Thyroid gland (tissue), 4 donors: ENCODE measurements around the gene SNAP29. TPM values are rescaled to one million over a fixed set of nuclear protein-coding genes. Genes with fewer than 3 reads are reported as not detected.

Source experiments
- DNase-seq, 2 donors: peaks; one replicate each; pipeline ENCODE4 v3.0.0-alpha.2; 2019
- H3K27ac ChIP-seq, 3 donors: fragments of 200-600 bp; sonication (generic); 1 replicate in 2 of 3; 2 replicates in 1 of 3; pipeline ENCODE4 v1.5.1; 2016 to 2019; ENCODE audit warnings: mild to moderate bottlenecking in 1 of 3, moderate library complexity in 1 of 3
- H3K27me3 ChIP-seq: fragments of 200-600 bp; sonication (generic); one replicate; pipeline ENCODE4 v1.5.1; 2019
- H3K36me3 ChIP-seq, 2 donors: fragments of 200-600 bp; sonication (generic); one replicate each; pipeline ENCODE4 v1.5.1; 2016 to 2019
- H3K4me1 ChIP-seq, 2 donors: fragments of 200-600 bp; sonication (generic); one replicate each; pipeline ENCODE4 v1.5.1; 2017 to 2019
- H3K4me3 ChIP-seq, 3 donors: fragments of 200-600 bp; sonication (generic); replicated peaks in 1 of 3; 1 replicate in 2 of 3; 2 replicates in 1 of 3; pipeline ENCODE4 v1.5.1; 2016; ENCODE audit warnings: mild to moderate bottlenecking in 1 of 3
- H3K9me3 ChIP-seq: fragments of 200-600 bp; sonication (generic); one replicate; pipeline ENCODE4 v1.5.1; 2017
- CTCF ChIP-seq, 6 experiments: fragments of 200-600 bp in 3 of 6; fragments of 450-650 bp in 3 of 6; sonication (generic) in 3 of 6; IDR thresholded peaks; one replicate each; pipeline ENCODE4 v1.5.1; 2016 to 2019; ENCODE audit warnings: antibody characterized with exemption in 6 of 6, mild to moderate bottlenecking in 2 of 6, inconsistent platforms in 1 of 6, moderate library complexity in 1 of 6
- POLR2A ChIP-seq, 2 donors: fragments of 450-650 bp; IDR thresholded peaks; one replicate each; pipeline ENCODE4 v1.6.1; 2017; ENCODE audit warnings: antibody characterized with exemption in 2 of 2, mild to moderate bottlenecking in 2 of 2, moderate library complexity in 1 of 2
- WGBS, 2 donors: methylation state at CpG; one replicate each; pipeline ENCODE4 v1.1.5; 2017; 5-methylcytosine and 5-hydroxymethylcytosine counted together
- intact Hi-C: fragments of 100-400 bp; cut with DNase I; formaldehyde crosslinking; loops from one replicate; pipeline ENCODE4 v1.15.1; 2023
- total RNA-seq, 4 donors: library from RNA; depleted of rRNA; stranded (reverse); fragments of >200 nt; gene quantifications; one replicate each; pipeline ENCODE4 v1.2.3, GENCODE V29; 2016

SNAP29 gene
- total RNA-seq, 4 donors from 2014 or later = 17.1 to 21.1 (median 17.6) TPM

GRCh38 chr22:20918663-20919218, 59.9 kb downstream of the SNAP29 start:
- H3K9me3 ChIP-seq = no peaks in the 10 kb centered on the region
- TF ChIP-seq POLR2A (IDR thresholded peaks at IDR 0.05) (no peak), CTCF (IDR thresholded peaks at IDR 0.05) (no peak)
- peak overlapping the region in 2 of 3 donors; percentile 81 to 99 for H3K4me3 ChIP-seq
- no peaks in the 10 kb centered on the region for H3K27me3 ChIP-seq
- DNase-seq = no peak
- H3K36me3 ChIP-seq = no peaks in the 10 kb centered on the region
- intact Hi-C loops = no loop called here
- peak overlapping the region in 1 of 3 donors; percentile 92 for H3K27ac ChIP-seq
- WGBS, 2 donors = 2 to 4% methylated on average over 14 to 19 of the region's 19 CpGs
- H3K4me1 ChIP-seq = peaks cover 27 to 29% of the 10 kb centered on the region in 2 donors

GRCh38 chr22:20919718-20920117, 60.9 kb downstream of the SNAP29 start:
- TF ChIP-seq CTCF (IDR thresholded peaks at IDR 0.05) (no peak), POLR2A (IDR thresholded peaks at IDR 0.05) (no peak)
- Histone ChIP-seq H3K4me1 (peaks cover 27 to 29% of the 10 kb centered on the region in 2 donors), H3K9me3 (no peaks in the 10 kb centered on the region), H3K27me3 (no peaks in the 10 kb centered on the region), H3K27ac (no peak overlapping the region), H3K36me3 (no peaks in the 10 kb centered on the region), H3K4me3 (peak overlapping the region in 2 of 3 donors; percentile 21 to 81)
- no peak for DNase-seq
- 12 to 16% methylated on average over 4 of the region's 4 CpGs for WGBS, 2 donors
- intact Hi-C loops = no loop called here

- no peaks in the 10 kb centered on the region for H3K9me3 ChIP-seq
- TF ChIP-seq CTCF (IDR thresholded peaks at IDR 0.05) (no peak), POLR2A (IDR thresholded peaks at IDR 0.05) (no peak)
- H3K27ac ChIP-seq = no peak overlapping the region
- DNase-seq = no peak
- intact Hi-C loops = no loop called here
- WGBS, 2 donors = 48 to 50% methylated on average over 3 of the region's 3 CpGs
- H3K27me3 ChIP-seq = no peaks in the 10 kb centered on the region
- H3K4me3 ChIP-seq = no peak overlapping the region
- peaks cover 35 to 37% of the 10 kb centered on the region in 2 donors for H3K4me1 ChIP-seq
- H3K36me3 ChIP-seq = no peaks in the 10 kb centered on the region
These were observed 62.0 kb downstream of the SNAP29 start for GRCh38 chr22:20920881-20921203.

GRCh38 chr22:20922141-20922751, 63.4 kb downstream of the SNAP29 start:
- no peak overlapping the region for H3K4me3 ChIP-seq
- TF ChIP-seq CTCF (IDR thresholded peaks at IDR 0.05) (no peak), POLR2A (IDR thresholded peaks at IDR 0.05) (no peak)
- intact Hi-C loops = no loop called here
- H3K27me3 ChIP-seq = no peaks in the 10 kb centered on the region
- DNase-seq = no peak
- peaks cover 38 to 41% of the 10 kb centered on the region in 2 donors for H3K4me1 ChIP-seq
- H3K27ac ChIP-seq = no peak overlapping the region
- H3K36me3 ChIP-seq = no peaks in the 10 kb centered on the region
- no peaks in the 10 kb centered on the region for H3K9me3 ChIP-seq
- 60 to 88% methylated on average over 3 of the region's 3 CpGs for WGBS, 2 donors

GRCh38 chr22:20926243-20926642, 67.4 kb downstream of the SNAP29 start:
- intact Hi-C loops = no loop called here
- Histone ChIP-seq H3K4me3 (no peak overlapping the region), H3K36me3 (no peaks in the 10 kb centered on the region), H3K9me3 (no peaks in the 10 kb centered on the region), H3K27ac (no peak overlapping the region), H3K27me3 (no peaks in the 10 kb centered on the region), H3K4me1 (peaks cover 19 to 28% of the 10 kb centered on the region in 2 donors)
- 68 to 79% methylated on average over 2 of the region's 2 CpGs for WGBS, 2 donors
- DNase-seq = no peak
- no peak for TF ChIP-seq POLR2A (IDR thresholded peaks at IDR 0.05)
- no peak for TF ChIP-seq CTCF (IDR thresholded peaks at IDR 0.05)
